GF-D8 (cell line): ENCODE results near the gene TNFRSF11A.
A peak's percentile ranks its signal among the peaks of the same experiment; 100 is the strongest.

Experiments used
- DNase-seq: peaks from one replicate; lab custom pipeline; 2025; lab: John Stamatoyannopoulos, UW

TNFRSF11A gene

DNA sequence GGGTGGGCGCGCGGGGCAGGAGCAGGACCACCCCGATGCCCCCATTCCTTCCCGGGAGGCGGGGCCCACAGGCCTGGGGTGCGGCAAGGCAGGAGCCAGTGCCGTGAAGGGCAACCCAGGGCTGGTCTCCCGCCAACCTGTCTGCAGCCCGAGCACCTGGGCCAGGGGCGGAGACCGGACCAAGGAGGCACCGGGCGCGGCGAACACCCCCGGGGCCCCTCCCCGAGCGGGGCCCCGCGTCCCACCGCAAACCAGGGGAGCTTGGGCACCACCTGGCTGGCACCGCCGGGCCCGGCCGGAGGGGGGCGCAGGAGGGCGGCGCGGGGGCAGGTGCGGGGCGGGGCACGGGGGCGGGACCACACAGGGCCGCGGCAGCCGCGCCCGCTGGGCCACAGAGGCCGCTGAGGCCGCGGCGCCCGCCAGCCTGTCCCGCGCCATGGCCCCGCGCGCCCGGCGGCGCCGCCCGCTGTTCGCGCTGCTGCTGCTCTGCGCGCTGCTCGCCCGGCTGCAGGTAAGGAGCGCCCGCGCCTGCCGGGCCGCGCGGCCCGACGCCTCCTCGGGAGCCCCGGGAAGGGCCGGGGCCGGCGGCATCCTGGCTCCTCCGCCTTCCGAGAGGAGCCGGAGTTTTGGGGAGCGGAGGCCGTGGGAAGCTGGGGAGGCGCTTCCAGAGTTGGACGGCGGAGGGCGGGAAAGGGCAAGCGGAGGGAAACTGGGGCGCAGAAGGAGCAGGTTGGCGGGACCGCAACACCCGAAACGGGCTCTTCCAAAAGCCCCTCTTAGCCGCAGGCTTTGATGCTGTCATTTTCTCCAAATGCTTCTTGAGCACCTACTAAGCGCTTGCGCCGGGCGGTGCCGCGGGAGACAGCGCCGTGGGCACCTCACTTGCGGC is at the start of gene TNFRSF11A:
TNFRSF11A (plus strand) TSS at position 394 of the 889 bp plus-strand sequence; CDS start at position 437, 43 bp downstream.
- no peak for DNase-seq

GRCh38 chr18:62277045-62277444 is 48.1 kb upstream of the TNFRSF11A start:
- DNase-seq, result no peak

DNA sequence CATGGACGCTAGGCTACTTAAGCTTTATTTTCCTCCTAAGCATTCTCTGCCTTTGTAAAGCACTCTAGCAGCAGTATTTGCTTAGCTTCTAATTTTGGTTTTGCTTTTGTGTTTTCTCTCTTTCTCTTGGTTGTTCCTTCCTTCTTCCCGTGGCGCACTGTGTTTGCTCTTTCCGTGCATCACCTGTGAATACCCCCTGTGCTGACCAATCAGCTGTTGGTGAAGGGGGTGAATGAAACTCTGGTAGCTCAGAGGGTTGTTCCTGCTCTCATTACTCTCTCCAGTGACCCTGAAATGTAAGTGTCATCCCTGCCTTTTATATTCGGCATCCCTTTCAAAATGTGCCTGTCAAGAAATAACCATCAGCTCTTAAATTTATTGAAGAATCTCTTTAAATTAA is 45.5 kb upstream of the TNFRSF11A start:
- DNase-seq, result no peak

- DNase-seq, result no peak
Observed at GRCh38 chr18:62280058-62280457, 45.1 kb upstream of the TNFRSF11A start.

- DNase-seq, result no peak
Observed at GRCh38 chr18:62280786-62281185, 44.3 kb upstream of the TNFRSF11A start.

DNA sequence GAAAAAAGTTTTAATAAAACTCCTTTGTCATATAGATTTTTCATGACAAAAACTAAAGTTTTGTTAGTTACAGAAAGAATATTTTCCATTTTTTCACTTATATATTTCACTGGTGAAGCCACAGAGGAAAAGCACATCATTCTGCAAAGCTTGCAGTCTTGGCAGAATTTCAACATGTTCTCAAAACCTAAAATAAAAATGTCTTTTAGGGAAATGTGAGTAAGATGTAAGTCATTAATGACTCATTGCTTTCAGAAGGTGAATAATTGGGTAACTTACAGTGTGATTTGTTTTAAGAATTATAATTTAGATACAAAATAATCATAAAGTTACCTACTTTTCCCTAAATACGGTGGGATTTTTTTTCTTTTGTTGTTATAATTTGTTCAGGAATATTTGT is 43.4 kb upstream of the TNFRSF11A start:
- DNase-seq, result no peak

- no peak for DNase-seq
Observed at GRCh38 chr18:62282188-62282629, 42.9 kb upstream of the TNFRSF11A start.

GRCh38 chr18:62284637-62285036 is 40.5 kb upstream of the TNFRSF11A start:
- DNase-seq, result no peak

GRCh38 chr18:62285281-62285680 is 39.8 kb upstream of the TNFRSF11A start:
- no peak for DNase-seq

DNA sequence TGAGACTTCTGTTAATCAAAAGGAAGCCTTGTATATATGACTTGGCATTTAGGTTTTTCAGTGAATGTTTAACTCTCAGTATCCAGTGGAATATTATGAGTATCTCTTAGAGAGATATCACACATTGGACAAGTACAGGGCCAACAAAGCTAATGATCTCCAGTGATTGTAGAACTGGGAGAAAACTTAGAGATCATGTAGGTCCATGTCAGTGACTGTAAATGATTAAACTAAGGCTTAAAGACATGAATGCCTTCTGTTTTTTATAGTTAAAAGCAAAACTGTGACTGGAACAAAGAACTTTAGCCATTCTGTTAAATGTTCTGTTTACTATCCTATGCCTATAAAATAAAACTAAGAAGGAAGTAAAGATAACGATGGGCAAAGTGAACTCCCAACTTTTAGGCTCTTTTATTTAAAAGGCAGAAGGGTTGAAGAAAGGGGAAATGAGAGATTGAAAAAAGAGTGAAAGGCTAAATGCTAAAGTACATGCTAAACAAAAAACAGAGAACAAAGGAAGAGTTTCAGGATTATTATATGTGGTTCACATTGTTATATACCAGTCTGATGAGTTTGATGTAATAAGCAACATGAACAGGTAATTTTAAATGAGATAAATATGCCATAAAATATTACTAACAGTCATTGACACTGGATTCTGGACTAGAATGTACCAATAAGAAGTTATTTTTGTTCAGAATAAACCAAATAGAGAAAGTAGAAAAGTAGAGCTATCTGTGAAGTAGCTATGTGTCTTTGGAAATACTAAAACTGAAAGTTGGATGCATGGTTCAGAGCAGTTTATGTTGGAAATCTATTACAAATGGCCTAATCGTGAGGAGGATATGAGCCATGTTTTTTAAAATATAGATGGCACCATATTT is 37.1 kb upstream of the TNFRSF11A start:
- no peak for DNase-seq

DNA sequence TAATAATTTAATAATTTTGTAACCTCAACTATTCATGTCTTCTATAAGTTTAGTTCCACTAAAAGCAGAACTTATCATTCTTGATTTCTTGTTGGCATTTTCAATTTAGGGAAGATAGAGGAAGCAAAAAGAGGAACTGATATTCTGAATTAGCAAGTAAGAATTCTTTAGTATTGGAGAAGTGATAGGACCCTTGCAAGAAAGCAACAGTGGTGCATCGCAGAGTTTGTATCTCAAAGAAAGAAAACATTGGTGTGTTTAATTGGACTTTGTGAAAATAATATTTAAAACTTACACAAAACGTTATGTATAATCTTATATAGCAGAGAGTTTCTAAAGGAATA is 36.5 kb upstream of the TNFRSF11A start:
- DNase-seq, result peak; percentile 78

GRCh38 chr18:62289047-62289446 is 36.1 kb upstream of the TNFRSF11A start:
- no peak for DNase-seq

- DNase-seq, result no peak
Observed at GRCh38 chr18:62294073-62294472, 31.0 kb upstream of the TNFRSF11A start.

- no peak for DNase-seq
Observed at GRCh38 chr18:62300359-62300963, 24.6 kb upstream of the TNFRSF11A start.

DNA sequence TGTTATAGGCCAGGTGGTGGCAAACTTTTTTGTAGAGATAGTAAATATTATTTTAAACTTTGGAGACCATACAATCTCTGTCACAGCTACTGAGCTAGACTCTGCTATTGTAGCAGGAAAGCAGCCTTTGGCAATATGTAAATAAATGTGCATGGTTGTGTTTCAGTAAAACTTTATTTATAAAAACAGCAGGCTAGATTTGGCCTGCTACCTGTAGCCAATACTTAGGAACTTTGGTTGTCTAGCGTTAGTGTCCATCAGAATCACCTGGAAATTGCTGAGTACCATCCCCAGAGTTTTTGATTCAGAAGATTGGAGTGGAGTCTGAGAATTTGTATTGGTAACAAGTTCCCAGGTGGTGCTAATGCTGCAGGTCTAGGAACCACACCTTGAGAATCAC is 23.8 kb upstream of the TNFRSF11A start:
- DNase-seq, result no peak

GRCh38 chr18:62312851-62313250 is 12.3 kb upstream of the TNFRSF11A start:
- no peak for DNase-seq

DNA sequence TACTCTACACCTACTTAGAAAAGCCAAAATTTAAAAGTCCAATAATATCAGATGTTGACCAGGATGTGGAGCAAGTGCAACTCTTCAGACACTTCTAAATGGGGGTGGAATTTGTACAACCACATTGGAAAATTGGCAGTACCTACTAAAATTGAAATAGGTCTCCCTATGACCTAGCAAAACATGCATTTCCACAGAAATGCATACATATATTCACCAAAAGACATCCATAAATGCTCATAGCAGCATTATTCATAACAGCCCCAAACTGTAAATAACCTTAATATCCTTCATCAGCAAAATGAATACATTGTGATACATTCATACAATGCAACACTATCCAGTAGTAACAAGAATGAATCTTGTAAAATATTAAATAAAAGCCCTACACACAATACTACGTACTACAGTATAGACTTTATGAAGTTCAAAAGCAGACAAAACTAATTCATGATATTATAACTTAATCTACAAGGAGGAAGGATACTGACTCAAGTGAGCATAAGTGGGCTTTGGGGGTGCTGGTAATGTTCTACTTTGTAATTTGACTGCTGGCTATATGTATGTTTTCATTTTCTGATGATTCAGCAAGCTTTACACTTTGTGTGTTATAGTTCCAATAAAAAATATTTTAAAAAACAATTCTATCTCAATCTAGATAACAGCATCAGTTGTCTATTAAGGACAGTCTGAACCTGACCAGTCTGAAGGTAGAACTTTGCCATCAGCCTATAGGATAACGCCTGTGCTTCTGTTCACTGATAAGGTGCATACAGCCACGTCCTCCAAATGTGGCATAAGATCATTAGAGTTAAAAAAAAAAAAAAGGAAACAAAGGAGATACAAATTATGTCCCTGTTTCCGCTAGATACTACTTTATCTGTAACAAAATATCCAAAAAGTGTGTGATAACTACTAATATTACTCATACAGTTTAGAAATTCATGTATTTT is 6.6 kb upstream of the TNFRSF11A start:
- no peak for DNase-seq

DNA sequence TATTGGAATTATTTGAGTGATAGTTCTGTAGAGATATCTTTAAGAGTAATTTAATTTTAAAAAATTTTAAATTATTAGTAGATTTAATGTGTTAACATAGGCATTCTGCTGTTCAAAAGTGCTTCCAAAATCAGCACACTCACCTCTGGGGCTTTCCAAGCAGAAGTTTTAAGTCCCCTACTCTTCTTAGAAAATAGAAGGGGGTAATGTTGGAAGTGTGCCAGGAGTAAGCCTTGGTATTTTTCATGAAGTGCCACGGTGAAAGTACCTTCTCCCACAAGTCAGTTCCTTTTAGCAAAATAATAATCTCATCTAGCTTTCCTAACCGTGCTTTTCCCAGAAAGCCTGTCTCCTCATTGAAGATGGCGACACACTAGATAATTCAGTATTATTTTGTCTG is 3.9 kb upstream of the TNFRSF11A start:
- DNase-seq, result no peak

GRCh38 chr18:62323483-62324180 is 1.5 kb upstream of the TNFRSF11A start:
- no peak for DNase-seq

GRCh38 chr18:62324181-62324828 is 805 bp upstream of the TNFRSF11A start:
- DNase-seq, result peak; percentile 41
